ENCODE data around the gene NXPH3.

The NXPH3 gene

DNA sequence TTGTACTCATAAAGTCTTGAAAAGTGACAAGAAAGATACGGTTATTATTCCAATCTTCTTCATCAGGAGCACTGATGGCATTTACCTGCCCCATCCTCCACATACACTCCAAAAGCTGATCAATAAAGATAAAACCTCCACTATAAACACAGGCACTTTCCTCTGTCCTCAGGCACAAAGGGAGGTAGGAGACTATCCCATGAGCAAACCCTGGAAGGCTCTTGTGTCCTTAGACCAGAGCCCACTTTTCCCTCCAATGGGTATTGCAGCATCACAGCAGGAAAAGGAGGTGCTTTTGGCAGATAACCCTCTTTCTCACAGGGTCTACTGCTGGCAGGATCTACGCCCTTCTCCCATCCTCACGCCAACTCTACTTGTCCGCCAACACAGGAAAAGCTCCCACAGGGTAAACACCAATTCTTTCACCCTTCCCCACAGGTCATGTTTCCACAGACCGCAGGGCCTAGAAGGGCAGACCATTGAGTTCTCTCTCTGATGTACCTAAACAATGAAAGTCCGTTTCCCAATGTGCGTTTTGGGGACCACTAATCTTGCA, 28.7 kb downstream of the NXPH3 start:
- Histone ChIP-seq H3K4me3 (ENCODE audit: low read depth, low read length) (no peak overlapping the region), H3K36me3 (ENCODE audit: control insufficient read depth in 2 of 2, insufficient read depth in 1 of 2, low read length in 2 of 2) (peaks cover 36 to 91% of the 10 kb centered on the region in 2 experiments), H3K9me3 (ENCODE audit: control insufficient read depth, insufficient read depth, low read depth, low read length) (no peaks in the 10 kb centered on the region), H3K27ac (ENCODE audit: extremely low read depth, low read depth, low read length) (no peak overlapping the region), H3K4me1 (ENCODE audit: control insufficient read depth, insufficient read depth, low read length) (no peaks in the 10 kb centered on the region)
- ChIA-PET CTCF (interaction anchor here (1.2 kb wide), 2 partner anchors 14 to 46 kb away, joined by 3 read pairs; no protein-coding TSS in a partner anchor), POLR2A (no interaction called here)
- TF ChIP-seq ZNF239 (tag by site-specific recombination; IDR thresholded peaks at IDR 0.05) (no peak), ZNF19 (tag by site-specific recombination; IDR thresholded peaks at IDR 0.05; ENCODE audit: low read depth) (no peak), ZNF677 (tag by site-specific recombination; IDR thresholded peaks at IDR 0.05) (no peak), ZXDB (tag by site-specific recombination; IDR thresholded peaks at IDR 0.05) (no peak), MEIS1 (CRISPR knock-in tag; IDR thresholded peaks at IDR 0.05; ENCODE audit: borderline replicate concordance) (no peak)
- TF ChIP-seq, protein P1, sequence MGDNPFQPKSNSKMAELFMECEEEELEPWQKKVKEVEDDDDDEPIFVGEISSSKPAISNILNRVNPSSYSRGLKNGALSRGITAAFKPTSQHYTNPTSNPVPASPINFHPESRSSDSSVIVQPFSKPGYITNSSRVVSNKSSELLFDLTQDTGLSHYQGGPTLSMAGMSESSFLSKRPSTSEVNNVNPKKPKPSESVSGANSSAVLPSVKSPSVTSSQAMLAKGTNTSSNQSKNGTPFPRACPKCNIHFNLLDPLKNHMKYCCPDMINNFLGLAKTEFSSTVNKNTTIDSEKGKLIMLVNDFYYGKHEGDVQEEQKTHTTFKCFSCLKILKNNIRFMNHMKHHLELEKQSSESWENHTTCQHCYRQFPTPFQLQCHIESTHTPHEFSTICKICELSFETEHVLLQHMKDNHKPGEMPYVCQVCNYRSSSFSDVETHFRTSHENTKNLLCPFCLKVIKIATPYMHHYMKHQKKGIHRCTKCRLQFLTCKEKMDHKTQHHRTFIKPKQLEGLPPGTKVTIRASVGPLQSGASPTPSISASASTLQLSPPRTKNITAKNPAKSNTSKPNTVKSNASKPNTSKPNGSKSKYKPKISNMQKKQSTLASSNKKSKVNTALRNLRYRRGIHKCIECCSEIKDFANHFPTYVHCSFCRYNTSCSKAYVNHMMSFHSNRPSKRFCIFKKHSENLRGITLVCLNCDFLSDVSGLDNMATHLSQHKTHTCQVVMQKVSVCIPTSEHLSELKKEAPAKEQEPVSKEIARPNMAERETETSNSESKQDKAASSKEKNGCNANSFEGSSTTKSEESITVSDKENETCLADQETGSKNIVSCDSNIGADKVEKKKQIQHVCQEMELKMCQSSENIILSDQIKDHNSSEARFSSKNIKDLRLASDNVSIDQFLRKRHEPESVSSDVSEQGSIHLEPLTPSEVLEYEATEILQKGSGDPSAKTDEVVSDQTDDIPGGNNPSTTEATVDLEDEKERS (tag by site-specific recombination; IDR thresholded peaks at IDR 0.05): no peak

DNA sequence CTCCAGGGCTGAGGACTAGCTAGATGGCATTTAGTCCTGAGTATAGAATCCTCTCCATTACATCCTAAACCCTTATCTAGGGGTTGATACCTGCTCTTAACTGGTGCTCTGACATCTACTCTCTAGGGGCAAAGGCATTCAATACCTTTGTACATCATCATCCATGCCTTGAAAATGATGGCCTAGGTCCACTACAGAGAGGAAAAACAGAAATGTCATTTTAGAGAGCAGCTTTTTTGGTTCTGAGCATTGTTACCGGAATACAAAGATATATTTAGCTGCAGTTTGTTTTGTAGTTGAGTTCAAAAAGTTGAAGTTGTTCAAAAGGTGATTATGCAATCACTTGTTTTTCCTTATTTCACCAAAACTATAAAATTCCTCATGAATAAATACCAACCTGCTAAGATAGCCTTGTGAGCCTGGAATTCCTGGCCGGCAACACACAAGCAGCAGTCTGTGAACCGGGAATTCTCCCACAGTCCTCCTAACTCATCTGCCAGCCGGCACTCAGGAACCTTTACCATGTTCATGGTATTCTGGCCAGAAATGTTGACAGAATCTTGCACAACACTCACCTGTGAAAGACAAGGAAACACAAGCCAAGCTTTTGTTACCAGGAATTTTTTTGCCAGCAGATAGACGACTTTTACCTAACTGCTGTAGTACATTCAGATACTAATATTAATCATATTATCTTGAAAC, 35.4 kb downstream of the NXPH3 start:
- Histone ChIP-seq H3K36me3 (ENCODE audit: control insufficient read depth in 2 of 2, insufficient read depth in 1 of 2, low read length in 2 of 2) (peaks cover 45 to 82% of the 10 kb centered on the region in 2 experiments), H3K9me3 (ENCODE audit: control insufficient read depth, insufficient read depth, low read depth, low read length) (no peaks in the 10 kb centered on the region), H3K4me3 (ENCODE audit: low read depth, low read length) (no peak overlapping the region), H3K4me1 (ENCODE audit: control insufficient read depth, insufficient read depth, low read length) (no peaks in the 10 kb centered on the region), H3K27ac (ENCODE audit: extremely low read depth, low read depth, low read length) (no peak overlapping the region)
- no peak for TF ChIP-seq ZNF416 (tag by site-specific recombination; IDR thresholded peaks at IDR 0.05)
- no peak for TF ChIP-seq ZNF701 (tag by site-specific recombination; IDR thresholded peaks at IDR 0.05)
- TF ChIP-seq ZFP37 (tag by site-specific recombination; IDR thresholded peaks at IDR 0.05): no peak
- TF ChIP-seq ZNF777 (tag by site-specific recombination; IDR thresholded peaks at IDR 0.05; ENCODE audit: borderline replicate concordance): no peak
- TF ChIP-seq OSR2 (tag by site-specific recombination; IDR thresholded peaks at IDR 0.05): no peak
- TF ChIP-seq ZNF404 (tag by site-specific recombination; IDR thresholded peaks at IDR 0.05): no peak
- POLR2A ChIA-PET: no interaction called here
- CTCF ChIA-PET: interaction anchor here (0.7 to 1.0 kb wide), 3 partner anchors 11 to 55 kb away, joined by 3 to 5 read pairs (median 3); no protein-coding TSS in a partner anchor

DNA sequence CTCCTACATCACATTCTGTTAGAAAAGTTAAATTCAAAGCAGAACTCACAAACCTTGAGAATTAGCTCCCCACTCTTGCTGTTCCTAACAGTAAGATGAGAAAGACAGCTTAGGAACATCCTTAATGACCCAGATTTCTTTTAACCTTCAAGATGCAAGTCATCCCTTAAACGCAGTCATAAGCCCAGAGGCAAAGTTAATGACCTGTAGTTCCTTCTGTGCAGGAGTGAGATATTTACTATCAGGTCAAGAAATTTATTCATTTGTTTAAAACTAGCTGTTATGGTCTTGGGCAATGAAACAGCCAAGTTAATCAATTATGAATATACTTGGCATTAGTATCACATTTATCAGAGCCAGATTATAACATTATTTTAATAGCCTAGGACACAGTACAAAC, 37.1 kb downstream of the NXPH3 start:
- Histone ChIP-seq H3K36me3 (ENCODE audit: control insufficient read depth in 2 of 2, insufficient read depth in 1 of 2, low read length in 2 of 2) (peaks cover 38 to 80% of the 10 kb centered on the region in 2 experiments), H3K27ac (ENCODE audit: extremely low read depth, low read depth, low read length) (no peak overlapping the region), H3K4me3 (ENCODE audit: low read depth, low read length) (no peak overlapping the region), H3K4me1 (ENCODE audit: control insufficient read depth, insufficient read depth, low read length) (no peaks in the 10 kb centered on the region), H3K9me3 (ENCODE audit: control insufficient read depth, insufficient read depth, low read depth, low read length) (no peaks in the 10 kb centered on the region)
- ChIA-PET CTCF (interaction anchor here (0.6 to 1.6 kb wide), 4 partner anchors 12 to 74 kb away, joined by 3 to 5 read pairs (median 4); partner anchors contain the start of gene NXPH3), POLR2A (interaction anchor here (1.2 kb wide), 1 partner anchor 65 kb away, joined by 11 read pairs; no protein-coding TSS in a partner anchor)
- TF ChIP-seq SP3 (tag by site-specific recombination; IDR thresholded peaks at IDR 0.05): no peak
- TF ChIP-seq ZEB2 (tag by site-specific recombination; IDR thresholded peaks at IDR 0.05): no peak
- no peak for TF ChIP-seq ZNF433 (tag by site-specific recombination; IDR thresholded peaks at IDR 0.05; ENCODE audit: low read depth)
- TF ChIP-seq ZNF707 (tag by site-specific recombination; IDR thresholded peaks at IDR 0.05): no peak
- no peak for TF ChIP-seq INSM2 (tag by site-specific recombination; IDR thresholded peaks at IDR 0.05)
- TF ChIP-seq PRDM1 (tag by site-specific recombination; IDR thresholded peaks at IDR 0.05): no peak
- TF ChIP-seq ZNF10 (tag by site-specific recombination; IDR thresholded peaks at IDR 0.05): no peak
- no peak for TF ChIP-seq ZNF621 (tag by site-specific recombination; IDR thresholded peaks at IDR 0.05)
- TF ChIP-seq, protein P2, sequence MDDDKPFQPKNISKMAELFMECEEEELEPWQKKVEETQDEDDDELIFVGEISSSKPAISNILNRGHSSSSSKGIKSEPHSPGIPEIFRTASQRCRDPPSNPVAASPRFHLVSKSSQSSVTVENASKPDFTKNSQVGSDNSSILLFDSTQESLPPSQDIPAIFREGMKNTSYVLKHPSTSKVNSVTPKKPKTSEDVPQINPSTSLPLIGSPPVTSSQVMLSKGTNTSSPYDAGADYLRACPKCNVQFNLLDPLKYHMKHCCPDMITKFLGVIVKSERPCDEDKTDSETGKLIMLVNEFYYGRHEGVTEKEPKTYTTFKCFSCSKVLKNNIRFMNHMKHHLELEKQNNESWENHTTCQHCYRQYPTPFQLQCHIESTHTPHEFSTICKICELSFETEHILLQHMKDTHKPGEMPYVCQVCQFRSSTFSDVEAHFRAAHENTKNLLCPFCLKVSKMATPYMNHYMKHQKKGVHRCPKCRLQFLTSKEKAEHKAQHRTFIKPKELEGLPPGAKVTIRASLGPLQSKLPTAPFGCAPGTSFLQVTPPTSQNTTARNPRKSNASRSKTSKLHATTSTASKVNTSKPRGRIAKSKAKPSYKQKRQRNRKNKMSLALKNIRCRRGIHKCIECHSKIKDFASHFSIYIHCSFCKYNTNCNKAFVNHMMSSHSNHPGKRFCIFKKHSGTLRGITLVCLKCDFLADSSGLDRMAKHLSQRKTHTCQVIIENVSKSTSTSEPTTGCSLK (tag by site-specific recombination; IDR thresholded peaks at IDR 0.05): no peak
- no peak for TF ChIP-seq SCRT2 (tag by site-specific recombination; IDR thresholded peaks at IDR 0.05)
